H1 (cell line): ENCODE data around the gene TTC23. TPM values are rescaled to one million over a fixed set of nuclear protein-coding genes. Genes with fewer than 3 reads are reported as not detected.

Source experiments
- HDAC2 ChIP-seq, 2 experiments: fragments of 300-600 bp in 1 of 2; sonication (generic) in 1 of 2; IDR thresholded peaks; 2 replicates each; pipeline ENCODE4 v1.6.1; 2011 to 2012; ENCODE audit warnings: low read depth in 2 of 2, low read length in 2 of 2, mild to moderate bottlenecking in 2 of 2, moderate library complexity in 2 of 2, borderline replicate concordance in 1 of 2, inconsistent platforms in 1 of 2
- HDAC6 ChIP-seq: IDR thresholded peaks from one replicate; pipeline ENCODE4 v1.7.1; 2012; ENCODE audit warnings: low read depth, mild to moderate bottlenecking, inconsistent platforms, low read length, moderate library complexity
- JUND ChIP-seq: IDR thresholded peaks from 2 replicates; pipeline ENCODE4 v1.6.1; 2011; ENCODE audit warnings: mild to moderate bottlenecking, improper control_type of control experiment, low read length
- TBP ChIP-seq: IDR thresholded peaks from 2 replicates; pipeline ENCODE4 v1.6.1; 2011; ENCODE audit warnings: low read depth, low read length, improper control_type of control experiment
- polyA plus RNA-seq, 7 experiments: library from polyadenylated mRNA; depleted of rRNA in 3 of 7; stranded (reverse) in 5 of 7; unstranded in 2 of 7; fragments of >200 nt in 5 of 7; fragments of 200-250 nt in 2 of 7; gene quantifications; 1 replicate in 5 of 7; 2 replicates in 1 of 7; 4 replicates in 1 of 7; pipeline versions ENCODE4 v1.2.1 to v1.2.3, GENCODE V29; 2011 to 2013; ENCODE audit warnings: missing spikeins in 2 of 7, mixed read lengths in 2 of 7
- total RNA-seq: library from RNA; stranded (reverse); fragmentation: NEBNext Ultra II Directional; extraction: Animal tissue kit (Norgen Biotek cat#: 25700); gene quantifications from 2 replicates; pipeline ENCODE4 v1.2.1, GENCODE V29; 2021
- TF ChIP-seq, protein P1 (sequence below): IDR thresholded peaks from 2 replicates; pipeline ENCODE4 v1.6.1; 2012; ENCODE audit warnings: low read length, inconsistent platforms

TTC23 gene
- total and polyA plus RNA-seq, 2 of the 8 experiments (the other 6 are each of a cell fraction or from before 2014, with no cell fraction given), result 4.8 to 23.0 TPM

GRCh38 chr15:99149366-99149765 lies 100.0 kb downstream of the TTC23 start (continued):
- TF ChIP-seq, protein P1, sequence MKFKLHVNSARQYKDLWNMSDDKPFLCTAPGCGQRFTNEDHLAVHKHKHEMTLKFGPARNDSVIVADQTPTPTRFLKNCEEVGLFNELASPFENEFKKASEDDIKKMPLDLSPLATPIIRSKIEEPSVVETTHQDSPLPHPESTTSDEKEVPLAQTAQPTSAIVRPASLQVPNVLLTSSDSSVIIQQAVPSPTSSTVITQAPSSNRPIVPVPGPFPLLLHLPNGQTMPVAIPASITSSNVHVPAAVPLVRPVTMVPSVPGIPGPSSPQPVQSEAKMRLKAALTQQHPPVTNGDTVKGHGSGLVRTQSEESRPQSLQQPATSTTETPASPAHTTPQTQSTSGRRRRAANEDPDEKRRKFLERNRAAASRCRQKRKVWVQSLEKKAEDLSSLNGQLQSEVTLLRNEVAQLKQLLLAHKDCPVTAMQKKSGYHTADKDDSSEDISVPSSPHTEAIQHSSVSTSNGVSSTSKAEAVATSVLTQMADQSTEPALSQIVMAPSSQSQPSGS, result no peak
- TF ChIP-seq HDAC2 (IDR thresholded peaks at IDR 0.05; ENCODE audit: borderline replicate concordance in 1 of 2, low read depth in 2 of 2, low read length in 2 of 2) (no peak), JUND (no peak), TBP (no peak), HDAC6 (no peak)
